ENCODE results near the gene ALOX12.

The ALOX12 gene

GRCh38 chr17:6995500-6996255, at the start of gene ALOX12:
Gene ALOX12 (plus strand): TSS chr17:6996049. CDS start chr17:6996118, 69 bp downstream.
- Histone ChIP-seq H3K36me3 (ENCODE audit: insufficient read depth, low read length) (peaks cover 9% of the 10 kb centered on the region; the same call in 1 of the 2 replicates), H3K27me3 (ENCODE audit: insufficient read depth, low read length, poor library complexity, severe bottlenecking) (no peaks in the 10 kb centered on the region), H4K20me1 (ENCODE audit: insufficient read depth, low read length, poor library complexity, severe bottlenecking) (no peaks in the 10 kb centered on the region), H2AFZ (ENCODE audit: low read length) (no peak within 1 kb of the TSS), H3K4me2 (ENCODE audit: low read depth, low read length, poor library complexity, severe bottlenecking) (no peak within 1 kb of the TSS), H3F3A (ENCODE audit: low read depth) (no peaks in the 10 kb centered on the region), H3K9ac (ENCODE audit: low read depth, low read length, poor library complexity, severe bottlenecking) (no peak within 1 kb of the TSS), H3K79me2 (ENCODE audit: insufficient read depth, low read length) (no peaks in the 10 kb centered on the region), H3K4me1 (ENCODE audit: insufficient read depth, low read length, poor library complexity, severe bottlenecking) (no peaks in the 10 kb centered on the region), H3K4me3 (ENCODE audit: low read length, poor library complexity, severe bottlenecking) (no peak within 1 kb of the TSS), H3K9me2 (replicated peaks; ENCODE audit: low read depth, low read length) (no peaks in the 10 kb centered on the region), H3K9me3 (ENCODE audit: insufficient read depth, low read depth, low read length) (no peaks in the 10 kb centered on the region)
- TF ChIP-seq CTCF (conservative IDR thresholded peaks at IDR 0.05; ENCODE audit: low read length) (no peak), EZH2phosphoT487 (IDR thresholded peaks at IDR 0.05; ENCODE audit: borderline replicate concordance) (no peak)

- Histone ChIP-seq H2AFZ (ENCODE audit: low read length) (peak overlapping the region; percentile 81; the same call in 1 of the 2 replicates), H3K79me2 (ENCODE audit: insufficient read depth, low read length) (no peaks in the 10 kb centered on the region), H3K9ac (ENCODE audit: low read depth, low read length, poor library complexity, severe bottlenecking) (no peak overlapping the region), H3K9me2 (replicated peaks; ENCODE audit: low read depth, low read length) (no peaks in the 10 kb centered on the region), H3K36me3 (ENCODE audit: insufficient read depth, low read length) (no peaks in the 10 kb centered on the region), H3F3A (ENCODE audit: low read depth) (no peaks in the 10 kb centered on the region), H3K9me3 (ENCODE audit: insufficient read depth, low read depth, low read length) (no peaks in the 10 kb centered on the region), H4K20me1 (ENCODE audit: insufficient read depth, low read length, poor library complexity, severe bottlenecking) (no peaks in the 10 kb centered on the region), H3K4me3 (ENCODE audit: low read length, poor library complexity, severe bottlenecking) (no peak overlapping the region), H3K4me2 (ENCODE audit: low read depth, low read length, poor library complexity, severe bottlenecking) (peak overlapping the region; percentile 29), H3K4me1 (ENCODE audit: insufficient read depth, low read length, poor library complexity, severe bottlenecking) (peaks cover 13% of the 10 kb centered on the region), H3K27me3 (ENCODE audit: insufficient read depth, low read length, poor library complexity, severe bottlenecking) (no peaks in the 10 kb centered on the region)
- TF ChIP-seq CTCF (conservative IDR thresholded peaks at IDR 0.05; ENCODE audit: low read length) (no peak), EZH2phosphoT487 (IDR thresholded peaks at IDR 0.05; ENCODE audit: borderline replicate concordance) (no peak)
Measured at GRCh38 chr17:6947745-6948144, 48.1 kb upstream of the ALOX12 start.

GRCh38 chr17:6948562-6948961, 47.3 kb upstream of the ALOX12 start:
- Histone ChIP-seq H3K79me2 (ENCODE audit: insufficient read depth, low read length) (no peaks in the 10 kb centered on the region), H2AFZ (ENCODE audit: low read length) (peak overlapping the region; percentile 81), H3K9me2 (replicated peaks; ENCODE audit: low read depth, low read length) (no peaks in the 10 kb centered on the region), H3K36me3 (ENCODE audit: insufficient read depth, low read length) (no peaks in the 10 kb centered on the region), H3K4me3 (ENCODE audit: low read length, poor library complexity, severe bottlenecking) (peak overlapping the region; percentile 8), H3K27me3 (ENCODE audit: insufficient read depth, low read length, poor library complexity, severe bottlenecking) (no peaks in the 10 kb centered on the region), H3K9ac (ENCODE audit: low read depth, low read length, poor library complexity, severe bottlenecking) (no peak overlapping the region), H3F3A (ENCODE audit: low read depth) (no peaks in the 10 kb centered on the region), H3K4me2 (ENCODE audit: low read depth, low read length, poor library complexity, severe bottlenecking) (peak overlapping the region; percentile 29), H4K20me1 (ENCODE audit: insufficient read depth, low read length, poor library complexity, severe bottlenecking) (no peaks in the 10 kb centered on the region), H3K9me3 (ENCODE audit: insufficient read depth, low read depth, low read length) (no peaks in the 10 kb centered on the region), H3K4me1 (ENCODE audit: insufficient read depth, low read length, poor library complexity, severe bottlenecking) (peaks cover 13% of the 10 kb centered on the region)
- TF ChIP-seq CTCF (conservative IDR thresholded peaks at IDR 0.05; ENCODE audit: low read length) (no peak), EZH2phosphoT487 (IDR thresholded peaks at IDR 0.05; ENCODE audit: borderline replicate concordance) (no peak)

Data from Loucy (cell line).